Prostate gland (tissue), 2 donors: ENCODE data around the gene ZNF598.

ENCODE experiments used
- CTCF ChIP-seq, 4 experiments: fragments of 200-600 bp in 2 of 4; fragments of 450-650 bp in 2 of 4; sonication (generic) in 2 of 4; IDR thresholded peaks; 1 replicate in 3 of 4; 2 replicates in 1 of 4; pipeline ENCODE4 v1.5.1; 2016 to 2019; ENCODE audit warnings: antibody characterized with exemption in 4 of 4, mild to moderate bottlenecking in 2 of 4, moderate library complexity in 2 of 4
- POLR2A ChIP-seq: fragments of 450-650 bp; IDR thresholded peaks from one replicate; pipeline ENCODE4 v1.6.1; 2016; ENCODE audit warnings: antibody characterized with exemption, mild to moderate bottlenecking

- no peak for TF ChIP-seq CTCF (IDR thresholded peaks at IDR 0.05)
- TF ChIP-seq POLR2A: no peak
These were observed 16.8 kb downstream of the ZNF598 start for GRCh38 chr16:1992704-1993317.
